Activated CD4-positive, alpha-beta T cell treated with anti-CD3 and anti-CD28 coated beads for 1 hour (primary cell): Measurements from ENCODE around the gene NHS.

Experiments used
- DNase-seq: peaks from one replicate; pipeline ENCODE4 v3.0.0-alpha.2; 2020

The NHS gene

GRCh38 chrX:17633546-17633945, 258.5 kb downstream of the NHS start:
- no peak for DNase-seq

DNA sequence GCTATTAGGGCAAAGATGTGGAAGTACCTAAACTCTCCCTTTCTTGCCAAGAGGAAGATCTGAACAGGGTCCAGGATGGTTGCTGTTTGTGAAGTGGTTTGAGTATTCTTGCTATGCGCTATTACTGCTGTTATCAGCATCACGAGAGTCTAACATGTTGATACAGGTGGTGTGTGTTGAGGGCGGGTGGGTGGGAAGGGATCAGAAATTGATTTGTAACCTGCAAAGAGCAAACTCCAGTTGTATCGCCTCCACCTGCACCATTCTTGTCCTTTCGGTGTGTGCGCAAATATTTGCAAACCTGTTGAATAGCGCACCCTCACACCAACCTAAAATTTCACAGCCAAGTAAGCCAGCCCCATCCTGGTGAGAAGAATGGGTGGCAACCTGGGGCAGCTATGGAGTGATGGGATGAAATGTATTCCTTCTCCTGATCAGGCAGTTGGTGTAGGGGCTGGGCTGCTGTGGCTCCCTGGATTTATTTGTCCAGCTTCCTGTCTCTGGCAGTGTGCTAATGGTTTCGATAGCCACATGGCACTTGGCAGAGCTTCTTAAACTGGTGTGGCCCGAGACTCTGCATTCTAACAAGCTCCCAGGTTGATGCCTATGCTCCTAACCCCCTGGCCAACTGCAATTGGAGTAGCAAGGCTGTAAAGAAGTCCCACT, 259.7 kb downstream of the NHS start:
- DNase-seq: no peak

DNA sequence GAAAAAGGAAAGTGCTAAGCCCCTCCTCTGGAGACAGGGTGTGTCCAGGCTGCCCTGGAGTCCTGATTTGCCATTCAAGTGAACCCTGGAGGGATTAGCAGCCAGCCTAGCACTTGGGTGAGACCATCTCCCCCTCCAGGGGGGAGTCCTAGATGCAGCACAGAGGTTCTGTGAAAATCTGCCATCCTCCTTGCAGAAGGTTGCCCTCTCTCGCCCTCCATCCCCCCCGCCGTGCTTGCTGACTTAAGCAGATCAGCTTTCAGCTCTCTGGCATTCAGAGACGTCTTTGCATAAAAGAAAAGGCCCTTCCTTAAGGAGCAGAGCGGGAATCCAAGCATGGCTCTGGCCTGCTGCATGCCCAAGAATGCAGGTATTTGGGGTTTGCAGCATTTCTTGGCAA, 260.2 kb downstream of the NHS start:
- DNase-seq: no peak

GRCh38 chrX:17637235-17637634, 262.2 kb downstream of the NHS start:
- DNase-seq: no peak

DNA sequence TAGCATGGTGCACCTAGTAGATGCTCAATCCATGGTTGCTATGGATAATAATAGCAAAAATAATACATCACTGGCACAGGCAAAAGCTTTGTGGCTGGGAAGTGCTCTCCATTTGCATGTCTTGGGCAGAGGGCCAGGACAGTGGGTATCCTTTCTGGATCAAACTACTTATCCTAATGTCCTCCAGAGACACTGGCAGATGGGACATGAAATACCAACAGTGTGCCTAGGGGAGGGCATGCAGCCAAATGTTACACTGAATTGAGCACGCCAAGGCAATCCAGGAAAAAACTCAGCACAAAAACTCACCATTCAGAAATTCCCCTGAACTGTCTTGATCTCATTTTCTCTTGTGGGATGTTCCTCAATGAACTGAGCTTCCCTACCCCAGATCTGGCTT, 263.7 kb downstream of the NHS start:
- no peak for DNase-seq

DNA sequence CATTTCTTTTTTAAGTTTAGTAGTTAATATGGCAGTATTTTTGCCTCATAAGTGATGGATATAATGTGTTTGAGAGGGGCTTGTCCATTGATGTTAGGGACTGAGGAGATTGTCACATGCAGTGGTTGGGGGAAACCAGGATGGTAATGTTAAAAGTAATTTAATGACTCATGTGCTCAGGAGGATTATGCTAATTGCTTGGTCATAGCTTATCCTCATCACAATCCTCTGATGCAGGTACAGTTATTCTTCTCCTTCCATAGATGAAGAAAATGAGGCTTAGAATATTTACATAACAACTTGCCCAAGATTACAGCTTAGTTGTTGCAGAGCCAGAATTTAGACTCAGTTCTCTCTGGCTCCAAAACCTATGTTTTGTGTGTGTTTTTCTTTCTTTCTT, 267.9 kb downstream of the NHS start:
- DNase-seq: no peak

GRCh38 chrX:17643528-17643927, 268.5 kb downstream of the NHS start:
- DNase-seq: no peak

- DNase-seq: no peak
These were observed 269.0 kb downstream of the NHS start for GRCh38 chrX:17644001-17644400.

GRCh38 chrX:17654116-17654515, 279.1 kb downstream of the NHS start:
- DNase-seq: no peak

DNA sequence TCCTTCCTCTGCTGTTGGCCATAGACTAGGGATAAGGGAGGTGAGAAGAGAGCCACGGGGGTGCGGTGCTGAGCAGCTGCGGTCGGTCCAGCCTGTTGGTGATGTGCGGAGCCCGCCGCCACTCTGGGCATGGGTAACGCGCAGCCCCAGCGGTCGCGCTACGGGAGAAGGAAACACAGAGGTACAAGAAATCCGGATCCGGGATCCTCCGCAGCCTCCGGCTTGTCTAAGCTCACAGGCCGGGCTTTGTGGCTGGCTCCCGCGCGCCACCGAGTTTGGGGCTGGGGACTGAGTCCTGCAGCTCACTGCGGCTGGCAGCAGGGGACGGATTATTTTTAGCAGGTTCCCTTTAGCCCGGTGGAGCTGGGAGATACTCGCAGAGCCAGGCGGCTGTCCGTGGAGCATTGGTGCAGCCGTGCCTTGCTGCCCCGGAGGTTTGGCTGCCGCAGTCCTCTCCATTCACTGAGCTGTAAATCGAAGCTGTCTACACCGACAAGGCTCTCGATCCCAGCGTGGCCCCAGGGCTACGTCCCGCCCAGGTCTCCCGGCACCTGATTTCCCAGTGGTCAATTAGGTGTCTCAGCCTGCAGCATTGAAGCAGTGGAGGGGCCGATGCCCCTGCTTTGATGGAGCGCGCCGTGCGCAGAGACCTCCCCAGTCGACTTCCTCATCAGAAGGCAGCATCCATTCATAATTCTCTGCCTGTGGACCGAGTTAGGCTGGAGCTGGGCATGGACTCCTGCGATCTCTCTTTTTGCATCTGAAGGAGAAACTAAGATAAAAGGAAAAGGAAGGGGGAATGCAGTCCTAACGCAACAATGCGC, 280.4 kb downstream of the NHS start:
- DNase-seq: no peak

DNA sequence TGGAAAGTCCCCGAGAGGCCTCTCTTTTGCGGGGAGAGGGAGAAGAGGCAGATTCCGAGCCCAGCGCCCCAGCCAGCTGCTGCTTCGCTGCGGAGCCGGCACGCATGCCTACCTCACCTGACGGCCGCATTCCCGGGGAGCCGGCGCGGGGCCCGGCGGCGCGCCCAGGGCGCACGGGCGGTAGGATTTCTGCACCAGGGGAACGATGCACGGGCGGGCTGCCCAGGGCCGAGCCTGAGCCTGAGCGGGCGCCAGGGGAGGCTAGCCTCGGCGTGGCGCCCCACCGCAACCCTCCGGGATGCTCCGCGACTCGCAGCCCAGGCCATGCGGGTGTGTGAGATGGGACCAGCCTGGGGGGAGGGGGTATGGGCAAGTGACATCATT, 281.0 kb downstream of the NHS start:
- no peak for DNase-seq

- no peak for DNase-seq
These were observed 281.6 kb downstream of the NHS start for GRCh38 chrX:17656556-17656955.

- DNase-seq: no peak
These were observed 287.4 kb downstream of the NHS start for GRCh38 chrX:17662391-17662790.

- DNase-seq: no peak
These were observed 293.9 kb downstream of the NHS start for GRCh38 chrX:17668929-17669328.

GRCh38 chrX:17669458-17669857, 294.5 kb downstream of the NHS start:
- no peak for DNase-seq

- DNase-seq: no peak
These were observed 294.9 kb downstream of the NHS start for GRCh38 chrX:17669891-17670290.

DNA sequence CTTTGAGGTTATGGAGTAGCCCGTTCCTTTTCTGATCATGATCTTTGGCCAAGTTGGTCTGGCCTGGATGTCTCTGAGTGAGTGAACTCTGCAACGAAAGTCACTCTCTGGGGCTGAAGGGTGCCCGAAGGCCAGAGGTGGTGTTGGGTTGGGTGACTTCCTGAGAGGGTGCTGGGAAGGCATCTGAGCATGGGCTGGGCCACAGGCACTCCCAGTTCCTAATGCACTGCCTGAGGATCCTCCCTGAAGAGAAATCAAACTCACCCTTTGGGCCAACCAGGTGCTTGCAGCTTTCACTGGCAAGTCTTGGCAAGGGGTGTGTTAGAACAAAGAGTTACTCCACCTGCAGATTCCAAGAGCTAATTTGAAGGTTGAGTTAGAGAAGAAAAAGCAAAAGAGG, 295.9 kb downstream of the NHS start:
- DNase-seq: no peak

GRCh38 chrX:17674601-17675000, 299.6 kb downstream of the NHS start:
- no peak for DNase-seq

DNA sequence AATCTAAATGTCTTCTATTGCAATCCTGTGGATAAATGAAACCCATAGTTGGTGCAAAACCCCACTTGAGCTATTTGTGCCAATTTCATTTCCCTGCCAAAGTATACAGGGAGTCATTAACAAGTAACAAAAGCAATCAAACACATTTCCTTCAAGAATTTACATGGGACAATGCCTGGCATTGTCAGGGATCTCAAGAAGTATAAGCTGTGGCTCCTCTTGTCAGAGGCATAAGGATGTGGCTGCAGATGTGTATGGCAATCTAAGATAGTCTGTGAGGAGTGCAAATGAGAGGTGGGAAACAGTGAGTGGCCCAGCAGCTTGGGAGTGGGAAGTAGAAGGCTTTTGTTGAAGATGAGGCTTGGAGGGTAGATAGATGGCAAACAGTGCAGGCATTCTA, 304.3 kb downstream of the NHS start:
- DNase-seq: no peak

DNA sequence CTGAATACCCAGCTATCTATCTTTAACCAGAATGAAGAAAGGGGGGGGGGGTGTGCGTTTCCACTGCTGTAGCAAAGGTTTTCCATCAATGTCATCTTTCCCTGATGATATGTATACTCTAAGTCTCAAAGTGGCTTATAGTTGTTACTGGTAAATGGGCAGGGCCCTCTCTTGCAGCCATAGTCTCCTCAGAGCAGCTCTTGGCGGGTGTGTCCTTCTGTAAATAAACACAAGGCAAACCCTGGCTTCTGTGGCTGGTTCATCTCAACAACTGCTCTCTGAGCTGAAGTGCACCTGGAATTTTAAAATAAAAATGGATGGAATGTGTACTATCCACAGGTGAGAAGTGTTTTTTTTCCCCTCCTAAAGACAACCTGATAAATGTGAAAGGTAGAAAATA, 304.8 kb downstream of the NHS start:
- no peak for DNase-seq

- no peak for DNase-seq
These were observed 305.9 kb downstream of the NHS start for GRCh38 chrX:17680732-17681413.

GRCh38 chrX:17682259-17682658, 307.3 kb downstream of the NHS start:
- DNase-seq: no peak

DNA sequence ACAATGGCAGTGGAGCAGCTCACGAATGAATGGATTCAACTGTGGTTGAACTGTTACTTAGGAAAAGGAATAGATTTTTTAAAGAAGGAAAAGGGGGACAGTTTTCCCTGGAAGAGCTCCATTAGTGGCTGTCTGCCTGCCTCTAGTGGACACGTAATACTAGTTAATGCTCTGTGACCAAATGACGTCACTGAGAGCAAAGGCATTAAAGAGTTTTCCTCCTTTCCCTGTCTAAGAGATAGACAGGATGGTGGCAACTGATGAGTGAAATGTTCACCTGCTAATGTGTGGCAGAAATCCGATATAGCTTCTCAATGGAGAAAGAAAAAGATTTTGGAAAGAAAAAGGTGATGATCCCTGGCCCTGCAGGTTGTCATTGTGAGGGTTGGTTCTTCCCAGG, 310.0 kb downstream of the NHS start:
- no peak for DNase-seq

DNA sequence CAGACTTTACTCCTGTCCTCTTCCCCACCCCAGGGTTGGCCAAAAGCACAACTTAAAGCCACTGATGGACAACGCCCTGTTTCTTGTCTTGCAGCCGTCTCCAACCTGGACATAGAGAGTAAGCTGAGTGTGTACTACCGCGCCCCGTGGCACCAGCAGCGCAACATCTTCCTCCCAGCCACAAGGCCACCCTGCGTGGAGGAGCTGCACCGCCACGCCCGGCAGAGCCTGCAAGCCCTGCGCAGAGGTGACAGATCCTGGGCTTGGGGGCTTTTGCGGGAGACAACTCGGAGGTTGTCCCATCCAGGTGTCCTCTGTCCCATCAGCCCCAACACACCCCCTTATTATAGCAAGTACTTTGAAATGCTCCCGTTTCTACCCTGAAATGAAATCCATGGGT, 312.6 kb downstream of the NHS start:
- no peak for DNase-seq
